Transverse colon (tissue), 4 donors: ENCODE data around the gene SPSB3.

ENCODE experiments used
- EP300 ChIP-seq: sonication (generic); formaldehyde crosslinking; IDR thresholded peaks from one replicate; pipeline ENCODE4 v1.6.1; 2017; ENCODE audit warnings: antibody characterized with exemption, low read depth
- POLR2A ChIP-seq: fragments of 450-650 bp; IDR thresholded peaks from one replicate; pipeline ENCODE4 v1.6.1; 2016; ENCODE audit warnings: antibody characterized with exemption, mild to moderate bottlenecking, moderate library complexity
- POLR2AphosphoS5 ChIP-seq, 3 donors: sonication (generic); formaldehyde crosslinking; IDR thresholded peaks; one replicate each; pipeline ENCODE4 v1.6.1; 2016; ENCODE audit warnings: antibody characterized with exemption in 3 of 3
- TF ChIP-seq, protein P1 (sequence below), 5 experiments: fragments of 200-600 bp in 3 of 5; fragments of 450-650 bp in 2 of 5; sonication (generic) in 3 of 5; IDR thresholded peaks; 1 replicate in 2 of 5; 2 replicates in 3 of 5; pipeline ENCODE4 v1.5.1; 2016 to 2017; ENCODE audit warnings: antibody characterized with exemption in 5 of 5, inconsistent platforms in 3 of 5, mild to moderate bottlenecking in 2 of 5, moderate library complexity in 1 of 5

DNA sequence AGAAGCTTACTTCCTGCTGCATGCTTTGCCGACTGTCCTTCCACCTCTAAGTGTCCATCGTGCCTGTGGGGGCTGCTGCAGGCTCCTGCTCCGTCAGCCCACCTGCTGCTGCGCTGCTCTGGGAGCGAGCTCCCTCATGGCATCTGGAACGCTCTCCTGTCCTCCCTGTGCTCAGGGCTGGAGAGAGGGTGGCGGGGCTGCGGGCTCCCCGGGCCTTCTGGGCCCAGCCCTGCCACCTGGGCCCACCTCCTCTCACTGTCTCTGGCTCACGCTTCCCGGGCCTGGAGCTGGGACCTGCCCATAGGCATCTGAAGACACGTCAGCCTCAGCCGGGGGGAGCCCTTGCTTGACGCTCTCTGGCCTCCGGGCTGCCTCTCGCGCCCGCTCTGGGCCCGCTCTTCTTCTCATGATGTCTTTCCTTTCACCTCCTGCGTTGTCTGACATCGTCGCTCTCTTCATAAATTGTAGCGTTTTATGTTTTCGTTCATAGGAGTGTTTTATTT is 38.0 kb downstream of the SPSB3 start:
- TF ChIP-seq, protein P1, sequence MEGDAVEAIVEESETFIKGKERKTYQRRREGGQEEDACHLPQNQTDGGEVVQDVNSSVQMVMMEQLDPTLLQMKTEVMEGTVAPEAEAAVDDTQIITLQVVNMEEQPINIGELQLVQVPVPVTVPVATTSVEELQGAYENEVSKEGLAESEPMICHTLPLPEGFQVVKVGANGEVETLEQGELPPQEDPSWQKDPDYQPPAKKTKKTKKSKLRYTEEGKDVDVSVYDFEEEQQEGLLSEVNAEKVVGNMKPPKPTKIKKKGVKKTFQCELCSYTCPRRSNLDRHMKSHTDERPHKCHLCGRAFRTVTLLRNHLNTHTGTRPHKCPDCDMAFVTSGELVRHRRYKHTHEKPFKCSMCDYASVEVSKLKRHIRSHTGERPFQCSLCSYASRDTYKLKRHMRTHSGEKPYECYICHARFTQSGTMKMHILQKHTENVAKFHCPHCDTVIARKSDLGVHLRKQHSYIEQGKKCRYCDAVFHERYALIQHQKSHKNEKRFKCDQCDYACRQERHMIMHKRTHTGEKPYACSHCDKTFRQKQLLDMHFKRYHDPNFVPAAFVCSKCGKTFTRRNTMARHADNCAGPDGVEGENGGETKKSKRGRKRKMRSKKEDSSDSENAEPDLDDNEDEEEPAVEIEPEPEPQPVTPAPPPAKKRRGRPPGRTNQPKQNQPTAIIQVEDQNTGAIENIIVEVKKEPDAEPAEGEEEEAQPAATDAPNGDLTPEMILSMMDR (IDR thresholded peaks at IDR 0.05), result no peak
- TF ChIP-seq EP300, result no peak
- no peak for TF ChIP-seq POLR2A
- TF ChIP-seq POLR2AphosphoS5 (IDR thresholded peaks at IDR 0.05), result no peak
